Thyroid gland (tissue), 4 donors: Measurements from ENCODE around the gene DDC. TPM values are rescaled to one million over a fixed set of nuclear protein-coding genes. Genes with fewer than 3 reads are reported as not detected.

Experiments
- DNase-seq, 2 donors: peaks; one replicate each; pipeline ENCODE4 v3.0.0-alpha.2; 2019
- H3K27ac ChIP-seq, 3 donors: fragments of 200-600 bp; sonication (generic); 1 replicate in 2 of 3; 2 replicates in 1 of 3; pipeline ENCODE4 v1.5.1; 2016 to 2019; ENCODE audit warnings: mild to moderate bottlenecking in 1 of 3, moderate library complexity in 1 of 3
- H3K27me3 ChIP-seq: fragments of 200-600 bp; sonication (generic); one replicate; pipeline ENCODE4 v1.5.1; 2019
- H3K36me3 ChIP-seq, 2 donors: fragments of 200-600 bp; sonication (generic); one replicate each; pipeline ENCODE4 v1.5.1; 2016 to 2019
- H3K4me1 ChIP-seq, 2 donors: fragments of 200-600 bp; sonication (generic); one replicate each; pipeline ENCODE4 v1.5.1; 2017 to 2019
- H3K4me3 ChIP-seq, 3 donors: fragments of 200-600 bp; sonication (generic); replicated peaks in 1 of 3; 1 replicate in 2 of 3; 2 replicates in 1 of 3; pipeline ENCODE4 v1.5.1; 2016; ENCODE audit warnings: mild to moderate bottlenecking in 1 of 3
- H3K9me3 ChIP-seq: fragments of 200-600 bp; sonication (generic); one replicate; pipeline ENCODE4 v1.5.1; 2017
- POLR2A ChIP-seq, 2 donors: fragments of 450-650 bp; IDR thresholded peaks; one replicate each; pipeline ENCODE4 v1.6.1; 2017; ENCODE audit warnings: antibody characterized with exemption in 2 of 2, mild to moderate bottlenecking in 2 of 2, moderate library complexity in 1 of 2
- WGBS, 2 donors: methylation state at CpG; one replicate each; pipeline ENCODE4 v1.1.5; 2017; 5-methylcytosine and 5-hydroxymethylcytosine counted together
- intact Hi-C: fragments of 100-400 bp; cut with DNase I; formaldehyde crosslinking; loops from one replicate; pipeline ENCODE4 v1.15.1; 2023
- total RNA-seq, 4 donors: library from RNA; depleted of rRNA; stranded (reverse); fragments of >200 nt; gene quantifications; one replicate each; pipeline ENCODE4 v1.2.3, GENCODE V29; 2016
- TF ChIP-seq, protein P1 (sequence below), 6 experiments: fragments of 200-600 bp in 3 of 6; fragments of 450-650 bp in 3 of 6; sonication (generic) in 3 of 6; IDR thresholded peaks; one replicate each; pipeline ENCODE4 v1.5.1; 2016 to 2019; ENCODE audit warnings: antibody characterized with exemption in 6 of 6, mild to moderate bottlenecking in 2 of 6, inconsistent platforms in 1 of 6, moderate library complexity in 1 of 6

DDC gene
- total RNA-seq, 4 donors from 2014 or later = 2.7 TPM; not detected in 3

DNA sequence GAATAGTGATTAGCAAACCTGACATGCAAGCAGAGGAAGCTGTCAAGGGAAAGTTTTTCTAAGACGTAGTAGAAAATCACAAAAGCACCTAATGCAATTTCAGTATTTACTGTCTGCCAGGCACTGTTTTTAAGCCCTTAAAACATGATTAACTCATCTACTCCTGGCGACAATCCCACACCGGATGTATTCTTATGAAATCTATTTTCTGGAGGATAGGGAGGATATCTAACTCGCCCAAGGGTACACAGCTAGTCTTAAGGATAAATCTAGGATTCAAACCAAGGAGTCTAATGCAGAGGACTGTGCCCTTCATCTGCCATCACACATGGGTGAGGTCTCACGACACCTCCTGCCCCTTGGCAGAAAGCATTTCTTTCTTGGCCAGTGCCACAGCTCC, 67.2 kb downstream of the DDC start:
- Histone ChIP-seq H3K36me3 (no peaks in the 10 kb centered on the region), H3K4me1 (no peaks in the 10 kb centered on the region), H3K27me3 (no peaks in the 10 kb centered on the region), H3K27ac (no peak overlapping the region), H3K4me3 (no peak overlapping the region), H3K9me3 (no peaks in the 10 kb centered on the region)
- DNase-seq = no peak
- TF ChIP-seq, protein P1, sequence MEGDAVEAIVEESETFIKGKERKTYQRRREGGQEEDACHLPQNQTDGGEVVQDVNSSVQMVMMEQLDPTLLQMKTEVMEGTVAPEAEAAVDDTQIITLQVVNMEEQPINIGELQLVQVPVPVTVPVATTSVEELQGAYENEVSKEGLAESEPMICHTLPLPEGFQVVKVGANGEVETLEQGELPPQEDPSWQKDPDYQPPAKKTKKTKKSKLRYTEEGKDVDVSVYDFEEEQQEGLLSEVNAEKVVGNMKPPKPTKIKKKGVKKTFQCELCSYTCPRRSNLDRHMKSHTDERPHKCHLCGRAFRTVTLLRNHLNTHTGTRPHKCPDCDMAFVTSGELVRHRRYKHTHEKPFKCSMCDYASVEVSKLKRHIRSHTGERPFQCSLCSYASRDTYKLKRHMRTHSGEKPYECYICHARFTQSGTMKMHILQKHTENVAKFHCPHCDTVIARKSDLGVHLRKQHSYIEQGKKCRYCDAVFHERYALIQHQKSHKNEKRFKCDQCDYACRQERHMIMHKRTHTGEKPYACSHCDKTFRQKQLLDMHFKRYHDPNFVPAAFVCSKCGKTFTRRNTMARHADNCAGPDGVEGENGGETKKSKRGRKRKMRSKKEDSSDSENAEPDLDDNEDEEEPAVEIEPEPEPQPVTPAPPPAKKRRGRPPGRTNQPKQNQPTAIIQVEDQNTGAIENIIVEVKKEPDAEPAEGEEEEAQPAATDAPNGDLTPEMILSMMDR (IDR thresholded peaks at IDR 0.05) = no peak
- no peak for TF ChIP-seq POLR2A (IDR thresholded peaks at IDR 0.05)
- 66 to 72% methylated on average over 5 of the region's 5 CpGs for WGBS, 2 donors
- intact Hi-C loops = no loop called here

DNA sequence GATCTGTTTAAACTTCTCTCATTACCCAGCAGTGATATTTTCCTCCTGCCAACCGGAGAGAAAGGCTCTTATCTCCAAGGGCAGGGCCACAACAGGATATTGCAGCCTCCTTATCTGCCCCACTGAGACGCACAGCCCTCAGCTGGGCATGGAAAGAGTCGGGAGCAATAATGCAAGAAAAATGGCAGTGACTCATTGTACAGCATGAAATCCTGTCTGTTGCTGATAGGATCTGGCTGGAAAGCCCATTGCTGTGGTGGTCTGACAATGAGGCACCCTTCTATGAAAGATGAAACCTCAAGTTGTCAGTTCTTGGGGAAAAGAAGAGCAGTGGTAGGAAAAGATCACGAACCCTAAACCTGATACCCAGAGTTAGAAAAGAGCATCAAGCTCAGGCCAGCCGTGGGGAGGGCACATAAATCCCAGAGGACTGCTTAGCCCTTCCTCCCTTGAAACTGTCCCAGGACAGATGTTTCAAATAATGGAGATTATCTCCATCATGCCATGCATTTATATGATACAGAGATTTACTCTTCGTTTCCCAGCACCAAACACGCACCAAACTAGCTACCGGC, 68.0 kb downstream of the DDC start:
- TF ChIP-seq POLR2A (IDR thresholded peaks at IDR 0.05) = no peak
- H3K4me1 ChIP-seq = no peaks in the 10 kb centered on the region
- intact Hi-C loops = no loop called here
- no peak overlapping the region for H3K27ac ChIP-seq
- H3K9me3 ChIP-seq = no peaks in the 10 kb centered on the region
- no peaks in the 10 kb centered on the region for H3K36me3 ChIP-seq
- DNase-seq = no peak
- WGBS, 2 donors = 53 to 59% methylated on average over 8 of the region's 8 CpGs
- no peak overlapping the region for H3K4me3 ChIP-seq
- H3K27me3 ChIP-seq = no peaks in the 10 kb centered on the region

DNA sequence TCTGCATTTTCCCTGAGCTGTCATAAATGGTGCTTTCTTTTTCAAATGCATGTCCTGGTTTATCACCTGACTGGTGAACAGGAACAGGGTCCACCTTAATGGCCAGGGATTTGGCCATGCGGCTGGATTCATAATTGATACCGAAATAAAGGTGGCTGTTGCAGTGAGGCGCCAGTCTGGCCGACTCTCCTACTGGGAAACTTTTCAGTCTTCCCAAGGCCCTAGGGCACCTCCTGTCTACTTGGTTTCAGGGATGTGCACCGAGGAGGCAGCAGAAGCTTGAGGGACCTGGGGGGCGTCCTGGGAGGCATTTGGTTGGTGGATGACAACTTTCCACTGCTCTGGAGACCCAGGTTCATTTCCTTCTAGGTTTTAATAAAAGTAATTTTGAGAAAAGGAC, 68.6 kb downstream of the DDC start:
- DNase-seq = no peak
- Histone ChIP-seq H3K27ac (no peak overlapping the region), H3K4me3 (no peak overlapping the region), H3K27me3 (no peaks in the 10 kb centered on the region), H3K9me3 (no peaks in the 10 kb centered on the region), H3K4me1 (no peaks in the 10 kb centered on the region), H3K36me3 (no peaks in the 10 kb centered on the region)
- WGBS, 2 donors = 73 to 76% methylated on average over 4 to 6 of the region's 6 CpGs
- intact Hi-C loops = no loop called here
- TF ChIP-seq, protein P1 (IDR thresholded peaks at IDR 0.05) = no peak
- TF ChIP-seq POLR2A (IDR thresholded peaks at IDR 0.05) = no peak

DNA sequence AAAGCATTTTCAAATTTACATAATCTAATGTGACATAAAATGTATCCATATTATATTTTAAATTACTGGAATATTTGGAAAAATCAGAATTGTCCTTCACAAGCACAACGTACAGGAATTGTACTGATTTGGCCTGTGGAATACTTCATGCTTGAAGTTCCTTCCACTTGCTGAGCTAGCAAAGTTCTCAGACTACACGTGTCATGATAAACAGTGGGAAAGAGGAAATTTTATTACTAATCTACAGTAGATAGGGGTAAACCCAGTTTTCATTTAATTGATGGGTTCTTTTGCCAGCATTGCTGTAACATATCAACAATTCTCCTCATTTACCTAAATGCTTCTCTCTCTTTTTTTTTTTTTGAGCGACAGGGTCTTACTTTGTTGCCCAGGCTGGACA, 69.5 kb downstream of the DDC start:
- TF ChIP-seq, protein P1 (IDR thresholded peaks at IDR 0.05) = no peak
- TF ChIP-seq POLR2A (IDR thresholded peaks at IDR 0.05) = no peak
- no peaks in the 10 kb centered on the region for H3K4me1 ChIP-seq
- H3K27me3 ChIP-seq = no peaks in the 10 kb centered on the region
- 67 to 69% methylated on average over 3 of the region's 3 CpGs for WGBS, 2 donors
- H3K4me3 ChIP-seq = no peak overlapping the region
- DNase-seq = no peak
- intact Hi-C loops = no loop called here
- no peaks in the 10 kb centered on the region for H3K36me3 ChIP-seq
- H3K27ac ChIP-seq = no peak overlapping the region
- no peaks in the 10 kb centered on the region for H3K9me3 ChIP-seq

- Histone ChIP-seq H3K9me3 (no peaks in the 10 kb centered on the region), H3K4me1 (no peaks in the 10 kb centered on the region), H3K36me3 (no peaks in the 10 kb centered on the region), H3K27me3 (no peaks in the 10 kb centered on the region), H3K27ac (no peak overlapping the region), H3K4me3 (no peak overlapping the region)
- no peak for DNase-seq
- WGBS, 2 donors = 92 to 94% methylated on average over 30 of the region's 30 CpGs
- TF ChIP-seq, protein P1 (IDR thresholded peaks at IDR 0.05) = no peak
- TF ChIP-seq POLR2A (IDR thresholded peaks at IDR 0.05) = no peak
- intact Hi-C loops = no loop called here
Measured at GRCh38 chr7:50492770-50493519, 72.3 kb downstream of the DDC start.
